H1 (cell line): ENCODE data around the gene SLIT3. TPM values are rescaled to one million over a fixed set of nuclear protein-coding genes. Genes with fewer than 3 reads are reported as not detected.

Experiments used
- CTCF ChIA-PET: fragments of 300-600 bp; sonication (Branson Sonifier 250); formaldehyde crosslinking; loops from one replicate; lab custom pipeline; 2021; ENCODE audit not compliant: partially characterized antibody; lab: Charles Lee
- POLR2A ChIA-PET: fragments of 300-600 bp; sonication (Branson Sonifier 250); formaldehyde crosslinking; loops from one replicate; lab custom pipeline; 2021; ENCODE audit warnings: inconsistent platforms; ENCODE audit not compliant: partially characterized antibody; lab: Charles Lee
- DNase-seq, 2 experiments: peaks; one replicate each; pipeline versions ENCODE4 v3.0.0 to v3.0.0-alpha.2; 2010 to 2022; ENCODE audit warnings: low spot score in 2 of 2, low read depth in 1 of 2, mixed read lengths in 1 of 2
- FAIRE-seq: peaks from 2 replicates; lab custom pipeline; 2011; peaks lifted over from hg19 to GRCh38; lab: Jason Lieb, UNC
- H2AFZ ChIP-seq: 2 replicates; pipeline ENCODE4 v1.8.1; 2012; ENCODE audit warnings: low read length, inconsistent platforms
- H2AK5ac ChIP-seq: 2 replicates; pipeline ENCODE4 v1.6.1; 2013; ENCODE audit warnings: low read depth, low read length
- H2BK120ac ChIP-seq: replicated peaks from 2 replicates; pipeline ENCODE3; 2013; ENCODE audit warnings: low read depth, low read length, inconsistent platforms
- H2BK12ac ChIP-seq: 2 replicates; pipeline ENCODE4 v1.6.1; 2013; ENCODE audit warnings: low read depth, low read length
- H2BK15ac ChIP-seq: 2 replicates; pipeline ENCODE4 v1.6.1; 2013; ENCODE audit warnings: low read length
- H2BK20ac ChIP-seq: 2 replicates; pipeline ENCODE4 v1.6.1; 2013; ENCODE audit warnings: low read length
- H2BK5ac ChIP-seq: 2 replicates; pipeline ENCODE4 v1.6.1; 2013; ENCODE audit warnings: low read depth, low read length
- H3K14ac ChIP-seq: 2 replicates; pipeline ENCODE4 v1.6.1; 2013; ENCODE audit warnings: inconsistent platforms; ENCODE audit not compliant: insufficient read length
- H3K18ac ChIP-seq: 2 replicates; pipeline ENCODE4 v1.6.1; 2013; ENCODE audit warnings: low read length; ENCODE audit errors: extremely low read depth
- H3K23ac ChIP-seq: 2 replicates; pipeline ENCODE4 v1.6.1; 2013; ENCODE audit warnings: inconsistent platforms; ENCODE audit not compliant: insufficient read length
- H3K23me2 ChIP-seq: 2 replicates; pipeline ENCODE4 v1.6.1; 2013; ENCODE audit warnings: low read depth, low read length
- H3K27ac ChIP-seq: 2 replicates; pipeline ENCODE4 v1.6.1; 2011; ENCODE audit warnings: low read depth, low read length, inconsistent platforms
- H3K27me3 ChIP-seq, 4 experiments: replicated peaks in 1 of 4; 1 replicate in 1 of 4; 2 replicates in 3 of 4; pipeline versions ENCODE4 v1.6.1 to v1.8.1; 2011 to 2013; ENCODE audit warnings: low read length in 3 of 4, mild to moderate bottlenecking in 3 of 4, inconsistent platforms in 2 of 4, mixed read lengths in 2 of 4, moderate library complexity in 1 of 4; ENCODE audit not compliant: control insufficient read depth in 3 of 4, insufficient read depth in 3 of 4; ENCODE audit errors: extremely low read depth in 1 of 4
- H3K36me3 ChIP-seq, 4 experiments: 2 replicates each; pipeline versions ENCODE4 v1.6.1 to v1.8.1; 2011 to 2013; ENCODE audit warnings: mild to moderate bottlenecking in 4 of 4, low read length in 3 of 4, moderate library complexity in 2 of 4, control low read depth in 1 of 4, inconsistent platforms in 1 of 4; ENCODE audit not compliant: insufficient read depth in 4 of 4, control insufficient read depth in 2 of 4
- H3K4ac ChIP-seq: replicated peaks from 2 replicates; pipeline ENCODE3; 2013; ENCODE audit warnings: low read length, low read depth, mixed read lengths, inconsistent platforms; ENCODE audit not compliant: insufficient read length
- H3K4me1 ChIP-seq, 4 experiments: replicated peaks in 1 of 4; 1 replicate in 1 of 4; 2 replicates in 3 of 4; pipeline versions ENCODE4 v1.6.1 to v1.8.1; 2011 to 2013; ENCODE audit warnings: low read length in 3 of 4, inconsistent platforms in 2 of 4, mixed read lengths in 1 of 4; ENCODE audit not compliant: insufficient read depth in 4 of 4, control insufficient read depth in 3 of 4
- H3K4me2 ChIP-seq, 2 experiments: 2 replicates each; pipeline versions ENCODE4 v1.6.1 to v1.8.1; 2011 to 2013; ENCODE audit warnings: low read depth in 2 of 2, low read length in 2 of 2, control low read depth in 1 of 2, inconsistent platforms in 1 of 2, mild to moderate bottlenecking in 1 of 2; ENCODE audit not compliant: insufficient read depth in 1 of 2
- H3K4me3 ChIP-seq, 4 experiments: fragments of 200-600, 300-600 bp in 1 of 4; sonication (generic), shearing (Covaris generic), sonication (Bioruptor Twin) in 1 of 4; 2 replicates each; pipeline versions ENCODE4 v1.5.1 to v1.8.1; 2011 to 2016; ENCODE audit warnings: low read length in 4 of 4, low read depth in 3 of 4, control low read depth in 2 of 4, inconsistent platforms in 2 of 4, mild to moderate bottlenecking in 2 of 4, mixed read lengths in 1 of 4, moderate library complexity in 1 of 4; ENCODE audit not compliant: insufficient read depth in 2 of 4; ENCODE audit errors: extremely low read depth in 1 of 4
- H3K56ac ChIP-seq: replicated peaks from 2 replicates; pipeline ENCODE3; 2013; ENCODE audit warnings: low read depth, mild to moderate bottlenecking, mixed read lengths, low read length, inconsistent platforms; ENCODE audit not compliant: insufficient read length
- H3K79me1 ChIP-seq: 2 replicates; pipeline ENCODE4 v1.6.1; 2013; ENCODE audit warnings: low read depth, low read length, control low read depth
- H3K79me2 ChIP-seq, 2 experiments: 2 replicates each; pipeline versions ENCODE4 v1.6.1 to v1.8.1; 2012 to 2013; ENCODE audit warnings: low read length in 2 of 2, mild to moderate bottlenecking in 2 of 2, inconsistent platforms in 1 of 2; ENCODE audit not compliant: insufficient read depth in 2 of 2, control insufficient read depth in 1 of 2
- H3K9ac ChIP-seq, 4 experiments: replicated peaks in 1 of 4; 1 replicate in 1 of 4; 2 replicates in 3 of 4; pipeline versions ENCODE4 v1.6.1 to v1.8.1; 2011 to 2013; ENCODE audit warnings: low read depth in 3 of 4, low read length in 3 of 4, control low read depth in 2 of 4, mild to moderate bottlenecking in 2 of 4, moderate library complexity in 2 of 4, inconsistent platforms in 1 of 4; ENCODE audit errors: extremely low read depth in 1 of 4
- H3K9me3 ChIP-seq, 2 experiments: 2 replicates each; pipeline versions ENCODE4 v1.6.1 to v1.8.1; 2012 to 2013; ENCODE audit warnings: mild to moderate bottlenecking in 2 of 2, moderate library complexity in 2 of 2, control low read depth in 1 of 2, inconsistent platforms in 1 of 2, low read depth in 1 of 2, low read length in 1 of 2, mixed read lengths in 1 of 2; ENCODE audit not compliant: insufficient read depth in 2 of 2
- H4K20me1 ChIP-seq, 2 experiments: replicated peaks in 1 of 2; 2 replicates each; pipeline versions ENCODE3 to v1.8.1; 2011 to 2013; ENCODE audit warnings: inconsistent platforms in 2 of 2, low read length in 2 of 2, mild to moderate bottlenecking in 1 of 2; ENCODE audit not compliant: insufficient read depth in 2 of 2, control insufficient read depth in 1 of 2
- H4K5ac ChIP-seq: 2 replicates; pipeline ENCODE4 v1.6.1; 2013; ENCODE audit warnings: low read length, low read depth, mixed read lengths, inconsistent platforms; ENCODE audit not compliant: insufficient read length
- H4K8ac ChIP-seq: 2 replicates; pipeline ENCODE4 v1.8.0; 2013; ENCODE audit warnings: mild to moderate bottlenecking, moderate library complexity, low read length, inconsistent platforms; ENCODE audit not compliant: insufficient read depth; ENCODE audit errors: extremely low read depth
- H4K91ac ChIP-seq: replicated peaks from 2 replicates; pipeline ENCODE3; 2013; ENCODE audit warnings: low read length, mixed read lengths, inconsistent platforms; ENCODE audit not compliant: insufficient read length
- CREB1 ChIP-seq: IDR thresholded peaks from 2 replicates; pipeline ENCODE4 v1.6.1; 2012; ENCODE audit warnings: inconsistent platforms
- CTBP2 ChIP-seq: IDR thresholded peaks from 2 replicates; pipeline ENCODE4 v1.7.0; 2011; ENCODE audit warnings: borderline replicate concordance, mild to moderate bottlenecking, moderate library complexity, mixed read lengths, low read length; ENCODE audit not compliant: insufficient read depth, insufficient read length
- EGR1 ChIP-seq: IDR thresholded peaks from 2 replicates; pipeline ENCODE4 v1.6.1; 2011; ENCODE audit warnings: low read depth, low read length, borderline replicate concordance
- EP300 ChIP-seq, 2 experiments: IDR thresholded peaks; 1 replicate in 1 of 2; 2 replicates in 1 of 2; pipeline ENCODE4 v1.6.1; 2011 to 2012; ENCODE audit warnings: low read depth in 2 of 2, low read length in 2 of 2, mild to moderate bottlenecking in 2 of 2, borderline replicate concordance in 1 of 2, inconsistent platforms in 1 of 2, moderate library complexity in 1 of 2
- RAD21 ChIP-seq, 2 experiments: IDR thresholded peaks in 1 of 2; conservative IDR thresholded peaks in 1 of 2; 2 replicates each; pipeline ENCODE4 v1.6.1; 2011; ENCODE audit warnings: low read depth in 2 of 2, low read length in 2 of 2, improper control_type of control experiment in 1 of 2, inconsistent platforms in 1 of 2, mild to moderate bottlenecking in 1 of 2, moderate library complexity in 1 of 2
- RXRA ChIP-seq: IDR thresholded peaks from 2 replicates; pipeline ENCODE4 v1.6.1; 2011; ENCODE audit warnings: low read depth, mild to moderate bottlenecking, low read length, moderate library complexity; ENCODE audit not compliant: insufficient read depth
- SAP30 ChIP-seq: fragments of 300-600 bp; sonication (generic); IDR thresholded peaks from 2 replicates; pipeline ENCODE4 v1.7.1; 2012; ENCODE audit warnings: low read length, moderate library complexity, mild to moderate bottlenecking, inconsistent platforms; ENCODE audit not compliant: insufficient read depth, insufficient replicate concordance
- SUZ12 ChIP-seq: fragments of 200-600 bp; sonication (generic); IDR thresholded peaks from 2 replicates; pipeline ENCODE4 v1.6.1; 2012; ENCODE audit warnings: mild to moderate bottlenecking, inconsistent platforms, low read length, moderate library complexity, mixed read lengths
- TCF12 ChIP-seq: IDR thresholded peaks from 2 replicates; pipeline ENCODE4 v1.6.1; 2011; ENCODE audit warnings: low read depth, mild to moderate bottlenecking, low read length
- ZNF274 ChIP-seq: IDR thresholded peaks from 2 replicates; pipeline ENCODE4 v1.7.0; 2012; ENCODE audit warnings: low read length, borderline replicate concordance; ENCODE audit errors: extremely low read depth
- WGBS, 2 experiments: shearing (Covaris generic) in 1 of 2; methylation state at CpG; one replicate each; pipeline versions ENCODE4 v1.1.6 to v1.1.7; 2013 to 2015; ENCODE audit warnings: low lambda C conversion rate in 2 of 2, mixed read lengths in 2 of 2, inconsistent platforms in 1 of 2, low coverage in 1 of 2, missing lambda C conversion rate in 1 of 2; ENCODE audit not compliant: insufficient replicate concordance in 2 of 2, insufficient coverage in 1 of 2, insufficient read length in 1 of 2; ENCODE audit errors: extremely low coverage in 1 of 2, missing lambda C conversion rate in 1 of 2; 5-methylcytosine and 5-hydroxymethylcytosine counted together
- polyA plus RNA-seq, 7 experiments: library from polyadenylated mRNA; depleted of rRNA in 3 of 7; stranded (reverse) in 5 of 7; unstranded in 2 of 7; fragments of >200 nt in 5 of 7; fragments of 200-250 nt in 2 of 7; gene quantifications; 1 replicate in 5 of 7; 2 replicates in 1 of 7; 4 replicates in 1 of 7; pipeline versions ENCODE4 v1.2.1 to v1.2.3, GENCODE V29; 2011 to 2013; ENCODE audit warnings: missing spikeins in 2 of 7, mixed read lengths in 2 of 7
- total RNA-seq: library from RNA; stranded (reverse); fragmentation: NEBNext Ultra II Directional; extraction: Animal tissue kit (Norgen Biotek cat#: 25700); gene quantifications from 2 replicates; pipeline ENCODE4 v1.2.1, GENCODE V29; 2021
- TF ChIP-seq, protein P1 (sequence below): IDR thresholded peaks from 2 replicates; pipeline ENCODE4 v1.6.1; 2012; ENCODE audit warnings: inconsistent platforms
- TF ChIP-seq, protein P2 (sequence below): IDR thresholded peaks from 2 replicates; pipeline ENCODE4 v1.6.1; 2012; ENCODE audit warnings: inconsistent platforms

The SLIT3 gene
- total and polyA plus RNA-seq, 2 of the 8 experiments (the other 6 are each of a cell fraction or from before 2014, with no cell fraction given): 1.1 to 1.2 TPM

DNA sequence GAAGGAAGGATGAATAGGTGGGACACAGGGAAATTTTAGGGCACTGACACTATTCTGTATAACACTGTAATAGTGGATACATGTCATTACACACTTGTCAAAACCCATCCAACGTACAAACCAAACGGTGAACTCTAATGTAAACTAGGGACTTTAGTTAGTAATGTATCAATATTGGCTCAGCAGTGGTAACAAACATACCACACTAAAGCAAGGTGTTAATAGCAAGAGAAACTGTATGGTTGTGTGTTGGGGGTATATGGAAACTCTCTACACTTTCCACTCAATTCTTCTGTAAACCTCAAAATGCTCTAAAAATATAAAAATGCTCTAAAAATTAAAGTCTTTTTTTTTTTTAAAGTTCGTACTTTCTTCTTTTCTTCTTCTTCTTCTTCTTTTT is 428.7 kb downstream of the SLIT3 start:
- no peak for TF ChIP-seq RXRA
- no peak for TF ChIP-seq SAP30
- TF ChIP-seq SUZ12: no peak
- TF ChIP-seq, protein P1, sequence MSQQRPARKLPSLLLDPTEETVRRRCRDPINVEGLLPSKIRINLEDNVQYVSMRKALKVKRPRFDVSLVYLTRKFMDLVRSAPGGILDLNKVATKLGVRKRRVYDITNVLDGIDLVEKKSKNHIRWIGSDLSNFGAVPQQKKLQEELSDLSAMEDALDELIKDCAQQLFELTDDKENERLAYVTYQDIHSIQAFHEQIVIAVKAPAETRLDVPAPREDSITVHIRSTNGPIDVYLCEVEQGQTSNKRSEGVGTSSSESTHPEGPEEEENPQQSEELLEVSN: no peak
- no peak for TF ChIP-seq CREB1
- no peak for TF ChIP-seq RAD21 (IDR thresholded peaks at IDR 0.05 in 1 of 2, conservative IDR thresholded peaks at IDR 0.05 in 1 of 2; ENCODE audit: low read depth in 2 of 2, low read length in 2 of 2)
- TF ChIP-seq CTBP2: no peak
- TF ChIP-seq TCF12: no peak
- no peak for TF ChIP-seq ZNF274
- TF ChIP-seq EP300 (IDR thresholded peaks at IDR 0.05; ENCODE audit: borderline replicate concordance in 1 of 2, low read depth in 2 of 2, low read length in 2 of 2): no peak
- TF ChIP-seq, protein P2, sequence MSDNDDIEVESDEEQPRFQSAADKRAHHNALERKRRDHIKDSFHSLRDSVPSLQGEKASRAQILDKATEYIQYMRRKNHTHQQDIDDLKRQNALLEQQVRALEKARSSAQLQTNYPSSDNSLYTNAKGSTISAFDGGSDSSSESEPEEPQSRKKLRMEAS: no peak
- TF ChIP-seq EGR1: no peak
- no peak overlapping the region for H3K4me2 ChIP-seq
- H2BK120ac ChIP-seq: no peak overlapping the region
- no peak overlapping the region for H2BK5ac ChIP-seq
- H3K4ac ChIP-seq: no peak overlapping the region
- H3K9me3 ChIP-seq: no peaks in the 10 kb centered on the region
- H2AFZ ChIP-seq: no peak overlapping the region
- H4K20me1 ChIP-seq: no peaks in the 10 kb centered on the region
- no peaks in the 10 kb centered on the region for H3K36me3 ChIP-seq
- no peak overlapping the region for H4K5ac ChIP-seq
- H4K8ac ChIP-seq: no peak overlapping the region
- FAIRE-seq: no peak
- H3K79me1 ChIP-seq: no peaks in the 10 kb centered on the region
- H3K9ac ChIP-seq: no peak overlapping the region
- no peak overlapping the region for H4K91ac ChIP-seq
- no peak overlapping the region for H2BK15ac ChIP-seq
- no peak overlapping the region for H3K56ac ChIP-seq
- no peak overlapping the region for H2AK5ac ChIP-seq
- H2BK20ac ChIP-seq: no peak overlapping the region
- H3K4me3 ChIP-seq: no peak overlapping the region
- no peak overlapping the region for H3K23ac ChIP-seq
- no peak for DNase-seq
- peaks cover 0 to 6% (median 3%) of the 10 kb centered on the region in 4 experiments; a peak in 5 of 7 replicates for H3K4me1 ChIP-seq
- no peak overlapping the region for H3K14ac ChIP-seq
- peaks cover 2% of the 10 kb centered on the region; the same call in 1 of the 2 replicates for H3K23me2 ChIP-seq
- CTCF ChIA-PET: interaction anchor here (1.2 kb wide), 1 partner anchor 166 kb away, joined by 3 read pairs; no protein-coding TSS in a partner anchor
- H3K18ac ChIP-seq: no peak overlapping the region
- POLR2A ChIA-PET: no interaction called here
- no peak overlapping the region for H2BK12ac ChIP-seq
- peaks cover 0 to 1% (median 0%) of the 10 kb centered on the region in 4 experiments; a peak in 1 of 7 replicates for H3K27me3 ChIP-seq
- H3K79me2 ChIP-seq: no peaks in the 10 kb centered on the region
- no peak overlapping the region for H3K27ac ChIP-seq
- WGBS, 2 experiments: 64% methylated on average over 3 of the region's 3 CpGs; no CpG with 5 or more reads in 1 of the 2 experiments
